H1 (cell line): ENCODE data around the gene OLA1.

Experiments
- ASH2L ChIP-seq: fragments of 200-600, 300-600 bp; sonication (generic); IDR thresholded peaks from one replicate; pipeline ENCODE4 v1.7.1; 2017; ENCODE audit warnings: low read length
- CEBPB ChIP-seq: IDR thresholded peaks from 2 replicates; pipeline ENCODE4 v1.6.1; 2012; ENCODE audit warnings: low read depth, low read length
- CHD2 ChIP-seq: IDR thresholded peaks from 2 replicates; pipeline ENCODE4 v1.6.1; 2012; ENCODE audit warnings: low read length, improper control_type of control experiment
- EZH2 ChIP-seq: fragments of 200-600 bp; sonication (generic); IDR thresholded peaks from 2 replicates; pipeline ENCODE4 v1.7.1; 2012; ENCODE audit warnings: low read depth, mild to moderate bottlenecking, moderate library complexity, low read length, inconsistent platforms; ENCODE audit not compliant: severe bottlenecking
- GABPA ChIP-seq: IDR thresholded peaks from 2 replicates; pipeline ENCODE4 v1.6.1; 2011; ENCODE audit warnings: mild to moderate bottlenecking, low read length, moderate library complexity, borderline replicate concordance; ENCODE audit not compliant: insufficient read depth
- JUN ChIP-seq: IDR thresholded peaks from 2 replicates; pipeline ENCODE4 v1.6.1; 2011; ENCODE audit warnings: low read depth, mild to moderate bottlenecking, improper control_type of control experiment, low read length
- POLR2A ChIP-seq, 2 experiments: IDR thresholded peaks; 1 replicate in 1 of 2; 2 replicates in 1 of 2; pipeline ENCODE4 v1.6.1; 2011; ENCODE audit warnings: low read depth in 2 of 2, low read length in 2 of 2, mild to moderate bottlenecking in 2 of 2; ENCODE audit errors: control extremely low read depth in 1 of 2
- SP2 ChIP-seq: IDR thresholded peaks from 2 replicates; pipeline ENCODE4 v1.6.1; 2012; ENCODE audit warnings: mild to moderate bottlenecking, low read length, inconsistent platforms
- TF ChIP-seq, protein P1 (sequence below): IDR thresholded peaks from 2 replicates; pipeline ENCODE4 v1.6.1; 2012; ENCODE audit warnings: low read length, inconsistent platforms
- TF ChIP-seq, protein P2 (sequence below), 3 experiments: IDR thresholded peaks; 1 replicate in 2 of 3; 2 replicates in 1 of 3; pipeline versions ENCODE4 v1.5.1 to v1.6.1; 2011; ENCODE audit warnings: low read length in 3 of 3, mild to moderate bottlenecking in 3 of 3, inconsistent platforms in 2 of 3, low read depth in 1 of 3, moderate library complexity in 1 of 3; ENCODE audit not compliant: insufficient read depth in 1 of 3; ENCODE audit errors: control extremely low read depth in 1 of 3
- TF ChIP-seq, protein P3 (sequence below): IDR thresholded peaks from 2 replicates; pipeline ENCODE4 v1.6.1; 2011; ENCODE audit warnings: low read length, improper control_type of control experiment

DNA sequence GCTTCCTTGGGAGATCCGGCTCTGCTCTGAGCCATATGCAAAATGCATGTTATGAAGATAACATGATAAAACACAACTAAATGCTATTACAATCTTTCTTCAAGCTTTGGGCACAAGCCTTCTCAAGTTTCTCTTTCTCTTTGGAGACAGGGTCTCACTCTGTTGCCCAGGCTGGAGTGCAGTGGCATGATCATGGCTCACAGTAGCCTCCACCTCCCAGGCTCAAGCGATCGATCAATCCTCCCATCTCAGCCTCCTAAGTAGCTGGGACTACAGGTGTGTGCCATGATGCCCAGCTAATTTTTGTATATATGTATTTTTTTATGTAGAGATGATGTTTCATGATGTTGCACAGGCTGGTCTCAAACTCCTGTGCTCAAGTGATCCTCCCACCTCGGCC lies 175.5 kb downstream of the OLA1 start:
- TF ChIP-seq POLR2A (IDR thresholded peaks at IDR 0.05; ENCODE audit: control extremely low read depth in 1 of 2, low read depth in 2 of 2, low read length in 2 of 2) (no peak), GABPA (no peak), EZH2 (no peak), CHD2 (no peak), JUN (no peak), CEBPB (no peak), SP2 (no peak), ASH2L (no peak)
- TF ChIP-seq, protein P1, sequence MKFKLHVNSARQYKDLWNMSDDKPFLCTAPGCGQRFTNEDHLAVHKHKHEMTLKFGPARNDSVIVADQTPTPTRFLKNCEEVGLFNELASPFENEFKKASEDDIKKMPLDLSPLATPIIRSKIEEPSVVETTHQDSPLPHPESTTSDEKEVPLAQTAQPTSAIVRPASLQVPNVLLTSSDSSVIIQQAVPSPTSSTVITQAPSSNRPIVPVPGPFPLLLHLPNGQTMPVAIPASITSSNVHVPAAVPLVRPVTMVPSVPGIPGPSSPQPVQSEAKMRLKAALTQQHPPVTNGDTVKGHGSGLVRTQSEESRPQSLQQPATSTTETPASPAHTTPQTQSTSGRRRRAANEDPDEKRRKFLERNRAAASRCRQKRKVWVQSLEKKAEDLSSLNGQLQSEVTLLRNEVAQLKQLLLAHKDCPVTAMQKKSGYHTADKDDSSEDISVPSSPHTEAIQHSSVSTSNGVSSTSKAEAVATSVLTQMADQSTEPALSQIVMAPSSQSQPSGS, result no peak
- TF ChIP-seq, protein P2, sequence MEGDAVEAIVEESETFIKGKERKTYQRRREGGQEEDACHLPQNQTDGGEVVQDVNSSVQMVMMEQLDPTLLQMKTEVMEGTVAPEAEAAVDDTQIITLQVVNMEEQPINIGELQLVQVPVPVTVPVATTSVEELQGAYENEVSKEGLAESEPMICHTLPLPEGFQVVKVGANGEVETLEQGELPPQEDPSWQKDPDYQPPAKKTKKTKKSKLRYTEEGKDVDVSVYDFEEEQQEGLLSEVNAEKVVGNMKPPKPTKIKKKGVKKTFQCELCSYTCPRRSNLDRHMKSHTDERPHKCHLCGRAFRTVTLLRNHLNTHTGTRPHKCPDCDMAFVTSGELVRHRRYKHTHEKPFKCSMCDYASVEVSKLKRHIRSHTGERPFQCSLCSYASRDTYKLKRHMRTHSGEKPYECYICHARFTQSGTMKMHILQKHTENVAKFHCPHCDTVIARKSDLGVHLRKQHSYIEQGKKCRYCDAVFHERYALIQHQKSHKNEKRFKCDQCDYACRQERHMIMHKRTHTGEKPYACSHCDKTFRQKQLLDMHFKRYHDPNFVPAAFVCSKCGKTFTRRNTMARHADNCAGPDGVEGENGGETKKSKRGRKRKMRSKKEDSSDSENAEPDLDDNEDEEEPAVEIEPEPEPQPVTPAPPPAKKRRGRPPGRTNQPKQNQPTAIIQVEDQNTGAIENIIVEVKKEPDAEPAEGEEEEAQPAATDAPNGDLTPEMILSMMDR (IDR thresholded peaks at IDR 0.05; ENCODE audit: control extremely low read depth in 1 of 3, insufficient read depth in 1 of 3, low read depth in 1 of 3, low read length in 3 of 3), result no peak
- TF ChIP-seq, protein P3, sequence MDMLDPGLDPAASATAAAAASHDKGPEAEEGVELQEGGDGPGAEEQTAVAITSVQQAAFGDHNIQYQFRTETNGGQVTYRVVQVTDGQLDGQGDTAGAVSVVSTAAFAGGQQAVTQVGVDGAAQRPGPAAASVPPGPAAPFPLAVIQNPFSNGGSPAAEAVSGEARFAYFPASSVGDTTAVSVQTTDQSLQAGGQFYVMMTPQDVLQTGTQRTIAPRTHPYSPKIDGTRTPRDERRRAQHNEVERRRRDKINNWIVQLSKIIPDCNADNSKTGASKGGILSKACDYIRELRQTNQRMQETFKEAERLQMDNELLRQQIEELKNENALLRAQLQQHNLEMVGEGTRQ, result no peak
